Loucy (cell line): ENCODE measurements around the gene DVL2.

Source experiments
- H2AFZ ChIP-seq: fragments of 200-600 bp; sonication (generic); 2 replicates; pipeline ENCODE4 v1.6.0; 2016; ENCODE audit warnings: antibody characterized with exemption, mild to moderate bottlenecking, low read length, moderate library complexity
- H3F3A ChIP-seq: fragments of 200-600 bp; 2 replicates; pipeline ENCODE4 v1.6.0; 2016; ENCODE audit warnings: antibody characterized with exemption, low read depth, mild to moderate bottlenecking
- H3K27me3 ChIP-seq: fragments of 200-600 bp; sonication (generic); 2 replicates; pipeline ENCODE4 v1.6.1; 2014; ENCODE audit warnings: low read length, mild to moderate bottlenecking; ENCODE audit not compliant: insufficient read depth, poor library complexity, severe bottlenecking
- H3K36me3 ChIP-seq: fragments of 200-600 bp; sonication (generic); 2 replicates; pipeline ENCODE4 v1.6.1; 2016; ENCODE audit warnings: low read length; ENCODE audit not compliant: insufficient read depth
- H3K4me1 ChIP-seq: fragments of 200-600 bp; sonication (generic); 2 replicates; pipeline ENCODE4 v1.5.1; 2014; ENCODE audit warnings: low read length, mild to moderate bottlenecking; ENCODE audit not compliant: insufficient read depth, poor library complexity, severe bottlenecking
- H3K4me2 ChIP-seq: fragments of 200-600 bp; sonication (generic); 2 replicates; pipeline ENCODE4 v1.6.0; 2014; ENCODE audit warnings: antibody characterized with exemption, low read length, low read depth, mild to moderate bottlenecking; ENCODE audit not compliant: poor library complexity, severe bottlenecking
- H3K4me3 ChIP-seq: fragments of 200-600 bp; sonication (generic); 2 replicates; pipeline ENCODE4 v1.5.1; 2014; ENCODE audit warnings: low read length, mild to moderate bottlenecking, mixed read lengths; ENCODE audit not compliant: poor library complexity, severe bottlenecking
- H3K79me2 ChIP-seq: fragments of 200-600 bp; sonication (generic); 2 replicates; pipeline ENCODE4 v1.6.1; 2014; ENCODE audit warnings: low read length; ENCODE audit not compliant: insufficient read depth
- H3K9ac ChIP-seq: fragments of 200-600 bp; sonication (generic); 2 replicates; pipeline ENCODE4 v1.6.0; 2014; ENCODE audit warnings: mild to moderate bottlenecking, low read depth, low read length, moderate library complexity; ENCODE audit not compliant: poor library complexity, severe bottlenecking
- H3K9me2 ChIP-seq: fragments of 200-600 bp; sonication (generic); replicated peaks from 2 replicates; pipeline ENCODE4 v1.6.1; 2016; ENCODE audit warnings: low read depth, low read length, mixed read lengths
- H3K9me3 ChIP-seq: fragments of 200-600 bp; sonication (generic); 2 replicates; pipeline ENCODE4 v1.6.1; 2014; ENCODE audit warnings: mild to moderate bottlenecking, antibody characterized with exemption, low read length, low read depth; ENCODE audit not compliant: insufficient read depth
- H4K20me1 ChIP-seq: fragments of 200-600 bp; sonication (generic); 2 replicates; pipeline ENCODE4 v1.6.0; 2014; ENCODE audit warnings: antibody characterized with exemption, low read length, mild to moderate bottlenecking; ENCODE audit not compliant: insufficient read depth, poor library complexity, severe bottlenecking
- CTCF ChIP-seq: fragments of 200-600 bp; sonication (generic); conservative IDR thresholded peaks from 2 replicates; pipeline ENCODE4 v1.5.1; 2014; ENCODE audit warnings: mild to moderate bottlenecking, antibody characterized with exemption, low read length
- EZH2phosphoT487 ChIP-seq: fragments of 200-600 bp; IDR thresholded peaks from 2 replicates; pipeline ENCODE4 v1.6.1; 2018; ENCODE audit warnings: antibody characterized with exemption, mild to moderate bottlenecking, moderate library complexity, borderline replicate concordance

DVL2 gene

GRCh38 chr17:7191069-7191468 is 43.2 kb downstream of the DVL2 start:
- TF ChIP-seq EZH2phosphoT487 (no peak), CTCF (no peak)
- no peaks in the 10 kb centered on the region for H3K9me3 ChIP-seq
- no peak overlapping the region for H3K4me2 ChIP-seq
- H3K4me1 ChIP-seq: no peaks in the 10 kb centered on the region
- no peak overlapping the region for H3K4me3 ChIP-seq
- no peaks in the 10 kb centered on the region for H3K9me2 ChIP-seq
- no peaks in the 10 kb centered on the region for H3K79me2 ChIP-seq
- H2AFZ ChIP-seq: no peak overlapping the region
- no peak overlapping the region for H3K9ac ChIP-seq
- no peaks in the 10 kb centered on the region for H3K27me3 ChIP-seq
- no peaks in the 10 kb centered on the region for H3F3A ChIP-seq
- H4K20me1 ChIP-seq: no peaks in the 10 kb centered on the region
- peaks cover 18% of the 10 kb centered on the region; the same call in 1 of the 2 replicates for H3K36me3 ChIP-seq

GRCh38 chr17:7190276-7190917 is 43.9 kb downstream of the DVL2 start:
- H2AFZ ChIP-seq: no peak overlapping the region
- no peaks in the 10 kb centered on the region for H3K9me2 ChIP-seq
- H3K9ac ChIP-seq: no peak overlapping the region
- no peak overlapping the region for H3K4me3 ChIP-seq
- H3K9me3 ChIP-seq: no peaks in the 10 kb centered on the region
- TF ChIP-seq CTCF (no peak), EZH2phosphoT487 (no peak)
- no peaks in the 10 kb centered on the region for H3K4me1 ChIP-seq
- H3K79me2 ChIP-seq: no peaks in the 10 kb centered on the region
- H3K36me3 ChIP-seq: peaks cover 11% of the 10 kb centered on the region; the same call in 1 of the 2 replicates
- H3F3A ChIP-seq: no peaks in the 10 kb centered on the region
- no peaks in the 10 kb centered on the region for H4K20me1 ChIP-seq
- no peaks in the 10 kb centered on the region for H3K27me3 ChIP-seq
- no peak overlapping the region for H3K4me2 ChIP-seq

GRCh38 chr17:7186241-7186640 is 48.1 kb downstream of the DVL2 start:
- H4K20me1 ChIP-seq: no peaks in the 10 kb centered on the region
- no peaks in the 10 kb centered on the region for H3K27me3 ChIP-seq
- no peaks in the 10 kb centered on the region for H3F3A ChIP-seq
- no peaks in the 10 kb centered on the region for H3K9me3 ChIP-seq
- no peak overlapping the region for H3K9ac ChIP-seq
- TF ChIP-seq CTCF (peak; percentile 46), EZH2phosphoT487 (no peak)
- H3K79me2 ChIP-seq: no peaks in the 10 kb centered on the region
- H2AFZ ChIP-seq: no peak overlapping the region
- no peaks in the 10 kb centered on the region for H3K9me2 ChIP-seq
- H3K4me2 ChIP-seq: no peak overlapping the region
- no peaks in the 10 kb centered on the region for H3K4me1 ChIP-seq
- no peak overlapping the region for H3K4me3 ChIP-seq
- peaks cover 5% of the 10 kb centered on the region; the same call in 1 of the 2 replicates for H3K36me3 ChIP-seq
